ENCODE measurements around the gene DOCK11.

GRCh38 chrX:118595501-118596042 lies 100.0 kb downstream of the DOCK11 start:
- TF ChIP-seq ZNF629 (tag by site-specific recombination; IDR thresholded peaks at IDR 0.05), result no peak
- TF ChIP-seq CTCF (tag by site-specific recombination; IDR thresholded peaks at IDR 0.05), result no peak
- TF ChIP-seq ZSCAN5A (tag by site-specific recombination; IDR thresholded peaks at IDR 0.05), result no peak
- no peak for TF ChIP-seq ZNF175 (tag by site-specific recombination; IDR thresholded peaks at IDR 0.05)
- no peak for TF ChIP-seq BCL6B (tag by site-specific recombination; IDR thresholded peaks at IDR 0.05)
- no peak for TF ChIP-seq ZNF639 (tag by site-specific recombination; IDR thresholded peaks at IDR 0.05)
- no peak for TF ChIP-seq ZBTB26 (tag by site-specific recombination; optimal IDR thresholded peaks at IDR 0.05)
- no peak for TF ChIP-seq ZNF521 (tag by site-specific recombination; IDR thresholded peaks at IDR 0.05)
- no peak for TF ChIP-seq ZNF366 (tag by site-specific recombination; conservative IDR thresholded peaks at IDR 0.05)
- no peak for TF ChIP-seq ZNF837 (tag by site-specific recombination; IDR thresholded peaks at IDR 0.05)

All from HEK293 (cell line).